Activated T-helper 2 cell treated with anti-CD3 and anti-CD28 coated beads, Interferon-gamma antibody, Interleukin-2, Interleukin-4, amounts not matched to agents 10 μg/mL and 5 μg/mL and 100 μg/mL, durations not matched to agents 14 hours and 24 hours and 36 hours (primary cell): ENCODE results near the gene SMARCA4. TPM values are rescaled to one million over a fixed set of nuclear protein-coding genes. Genes with fewer than 3 reads are reported as not detected.
"Not testable (repeated sequence)": the region's sequence is repeated elsewhere in the genome, so short reads cannot be mapped to it uniquely, and the experiment has no call there.

Experiments used
- DNase-seq: peaks from one replicate; pipeline ENCODE4 v3.0.0; 2021; ENCODE audit warnings: low spot score
- H3K27ac Mint-ChIP-seq: one replicate; pipeline ENCODE4 v1.8.0; 2021; ENCODE audit warnings: mixed read lengths
- H3K27me3 Mint-ChIP-seq: one replicate; pipeline ENCODE4 v1.8.0; 2021; ENCODE audit warnings: low read depth, mixed read lengths
- H3K36me3 Mint-ChIP-seq: one replicate; pipeline ENCODE4 v1.8.0; 2021; ENCODE audit warnings: low read depth, mixed read lengths
- H3K4me1 Mint-ChIP-seq: one replicate; pipeline ENCODE4 v1.8.0; 2021; ENCODE audit warnings: low read depth, mixed read lengths
- H3K4me3 Mint-ChIP-seq: one replicate; pipeline ENCODE4 v1.8.0; 2021; ENCODE audit warnings: low read depth, mild to moderate bottlenecking, moderate library complexity, mixed read lengths
- H3K9me3 Mint-ChIP-seq: one replicate; pipeline ENCODE4 v1.8.0; 2021; ENCODE audit warnings: mixed read lengths
- intact Hi-C: fragments of 100-400 bp; cut with micrococcal nuclease; formaldehyde crosslinking; loops from one replicate; pipeline ENCODE4 v1.15.1; 2023
- total RNA-seq: library from RNA; stranded (reverse); gene quantifications from 2 replicates; pipeline ENCODE4 v1.2.3, GENCODE V29; 2022

SMARCA4 gene
- total RNA-seq, 1 donor from 2014 or later, result 149 TPM

- Mint-ChIP-seq H3K36me3 (peaks cover 46% of the 10 kb centered on the region), H3K4me1 (peaks cover 37% of the 10 kb centered on the region)
These were observed 129.1 kb downstream of the SMARCA4 start for GRCh38 chr19:11090014-11090263.

GRCh38 chr19:11090264-11090996 is 129.6 kb downstream of the SMARCA4 start:
- H3K36me3 Mint-ChIP-seq, result peaks cover 49% of the 10 kb centered on the region
- intact Hi-C loops, result loop anchor here (2.0 to 5.0 kb wide), 3 partner anchors 128 to 1632 kb away; partner anchors contain the start of genes ODAD3, PRKCSH and TNPO2
- DNase-seq, result peak; percentile 98
- H3K4me3 Mint-ChIP-seq, result peak overlapping the region; percentile 97
- no peaks in the 10 kb centered on the region for H3K27me3 Mint-ChIP-seq
- H3K4me1 Mint-ChIP-seq, result peaks cover 39% of the 10 kb centered on the region
- H3K9me3 Mint-ChIP-seq, result no peaks in the 10 kb centered on the region
- H3K27ac Mint-ChIP-seq, result peak overlapping the region; percentile 99

More at GRCh38 chr19:11090014-11090263, 129.1 kb downstream of the SMARCA4 start:
- Mint-ChIP-seq H3K4me3 (peak overlapping the region; percentile 97), H3K27ac (peak overlapping the region; percentile 99)
- not testable (repeated sequence) for H3K27me3 Mint-ChIP-seq, DNase-seq, H3K9me3 Mint-ChIP-seq
- intact Hi-C loops, result loop anchor here (2.0 to 5.0 kb wide), 3 partner anchors 127 to 1632 kb away; partner anchors contain the start of genes ODAD3, PRKCSH and TNPO2

GRCh38 chr19:11090997-11091702 is 130.3 kb downstream of the SMARCA4 start:
- peaks cover under 1% of the 10 kb centered on the region for H3K9me3 Mint-ChIP-seq
- no peak for DNase-seq
- intact Hi-C loops, result loop anchor here (2.0 to 5.0 kb wide), 3 partner anchors 128 to 1631 kb away; partner anchors contain the start of genes ODAD3, PRKCSH and TNPO2
- H3K4me1 Mint-ChIP-seq, result peaks cover 44% of the 10 kb centered on the region
- H3K36me3 Mint-ChIP-seq, result peaks cover 55% of the 10 kb centered on the region
- peak overlapping the region; percentile 93 for H3K27ac Mint-ChIP-seq
- H3K4me3 Mint-ChIP-seq, result peak overlapping the region; percentile 97
- no peaks in the 10 kb centered on the region for H3K27me3 Mint-ChIP-seq

GRCh38 chr19:11091703-11092153 is 130.9 kb downstream of the SMARCA4 start:
- peaks cover 49% of the 10 kb centered on the region for H3K4me1 Mint-ChIP-seq

GRCh38 chr19:11092181-11092538 is 131.3 kb downstream of the SMARCA4 start:
- DNase-seq, result peak; percentile 46
- H3K27me3 Mint-ChIP-seq, result no peaks in the 10 kb centered on the region
- intact Hi-C loops, result loop anchor here (5.0 kb wide), 1 partner anchor 1630 kb away; the partner anchor contains the start of gene TNPO2
- H3K36me3 Mint-ChIP-seq, result peaks cover 64% of the 10 kb centered on the region
- peak overlapping the region; percentile 93 for H3K27ac Mint-ChIP-seq
- peaks cover 50% of the 10 kb centered on the region for H3K4me1 Mint-ChIP-seq
- peaks cover 4% of the 10 kb centered on the region for H3K9me3 Mint-ChIP-seq
- peak overlapping the region; percentile 97 for H3K4me3 Mint-ChIP-seq

More at GRCh38 chr19:11091703-11092153, 130.9 kb downstream of the SMARCA4 start:
- Mint-ChIP-seq H3K4me3 (peak overlapping the region; percentile 97), H3K27ac (peak overlapping the region; percentile 93), H3K36me3 (peaks cover 61% of the 10 kb centered on the region), H3K9me3 (peaks cover 4% of the 10 kb centered on the region), H3K27me3 (no peaks in the 10 kb centered on the region)
- peak; percentile 57 for DNase-seq
- intact Hi-C loops, result loop anchor here (2.0 to 5.0 kb wide), 3 partner anchors 129 to 1631 kb away; partner anchors contain the start of genes ODAD3, PRKCSH and TNPO2

- intact Hi-C loops, result loop anchor here (5.0 kb wide), 1 partner anchor 1629 kb away; the partner anchor contains the start of gene TNPO2
- H3K27me3 Mint-ChIP-seq, result no peaks in the 10 kb centered on the region
- H3K9me3 Mint-ChIP-seq, result peaks cover 4% of the 10 kb centered on the region
- peaks cover 47% of the 10 kb centered on the region for H3K4me1 Mint-ChIP-seq
- H3K27ac Mint-ChIP-seq, result peak overlapping the region; percentile 93
- peaks cover 74% of the 10 kb centered on the region for H3K36me3 Mint-ChIP-seq
- peak overlapping the region; percentile 97 for H3K4me3 Mint-ChIP-seq
- DNase-seq, result no peak
These were observed 132.9 kb downstream of the SMARCA4 start for GRCh38 chr19:11093689-11094238.

- peaks cover 47% of the 10 kb centered on the region for H3K4me1 Mint-ChIP-seq
- intact Hi-C loops, result loop anchor here (5.0 kb wide), 1 partner anchor 1628 kb away; the partner anchor contains the start of gene TNPO2
- H3K9me3 Mint-ChIP-seq, result peaks cover 4% of the 10 kb centered on the region
- DNase-seq, result no peak
- peak overlapping the region; percentile 91 for H3K27ac Mint-ChIP-seq
- H3K36me3 Mint-ChIP-seq, result peaks cover 77% of the 10 kb centered on the region
- peak overlapping the region; percentile 69 for H3K4me3 Mint-ChIP-seq
- H3K27me3 Mint-ChIP-seq, result no peaks in the 10 kb centered on the region
These were observed 133.7 kb downstream of the SMARCA4 start for GRCh38 chr19:11094520-11094894.

GRCh38 chr19:11096210-11096841 is 135.5 kb downstream of the SMARCA4 start:
- Mint-ChIP-seq H3K36me3 (peaks cover 83% of the 10 kb centered on the region), H3K4me3 (peak overlapping the region; percentile 69), H3K27me3 (no peaks in the 10 kb centered on the region), H3K9me3 (peaks cover 4% of the 10 kb centered on the region), H3K27ac (peak overlapping the region; percentile 91), H3K4me1 (peaks cover 51% of the 10 kb centered on the region)
- intact Hi-C loops, result loop anchor here (5.0 kb wide), 1 partner anchor 59 kb away; no protein-coding TSS in a partner anchor
- DNase-seq, result peak; percentile 40

GRCh38 chr19:11097367-11097766 is 136.5 kb downstream of the SMARCA4 start:
- DNase-seq, H3K27ac Mint-ChIP-seq, H3K9me3 Mint-ChIP-seq, H3K4me3 Mint-ChIP-seq, H3K27me3 Mint-ChIP-seq: not testable (repeated sequence)
- peaks cover 78% of the 10 kb centered on the region for H3K36me3 Mint-ChIP-seq
- intact Hi-C loops, result loop anchor here (5.0 kb wide), 1 partner anchor 60 kb away; no protein-coding TSS in a partner anchor
- peaks cover 45% of the 10 kb centered on the region for H3K4me1 Mint-ChIP-seq

- Mint-ChIP-seq H3K36me3 (peaks cover 78% of the 10 kb centered on the region), H3K9me3 (peaks cover 4% of the 10 kb centered on the region), H3K4me3 (no peak overlapping the region), H3K27me3 (no peaks in the 10 kb centered on the region), H3K27ac (no peak overlapping the region), H3K4me1 (peaks cover 39% of the 10 kb centered on the region)
- intact Hi-C loops, result loop anchor here (5.0 kb wide), 1 partner anchor 61 kb away; no protein-coding TSS in a partner anchor
- DNase-seq, result no peak
These were observed 137.5 kb downstream of the SMARCA4 start for GRCh38 chr19:11098327-11098726.

- Mint-ChIP-seq H3K4me3 (no peak overlapping the region), H3K4me1 (peaks cover 36% of the 10 kb centered on the region), H3K9me3 (peaks cover 4% of the 10 kb centered on the region), H3K27ac (peak overlapping the region; percentile 65), H3K27me3 (no peaks in the 10 kb centered on the region), H3K36me3 (peaks cover 78% of the 10 kb centered on the region)
- intact Hi-C loops, result loop anchor here (5.0 kb wide), 1 partner anchor 62 kb away; no protein-coding TSS in a partner anchor
- no peak for DNase-seq
These were observed 138.0 kb downstream of the SMARCA4 start for GRCh38 chr19:11098861-11099260.

- Mint-ChIP-seq H3K36me3 (peaks cover 75% of the 10 kb centered on the region), H3K4me1 (peaks cover 27% of the 10 kb centered on the region), H3K27ac (peak overlapping the region; percentile 49)
These were observed 139.2 kb downstream of the SMARCA4 start for GRCh38 chr19:11100049-11100448.

More at GRCh38 chr19:11100049-11100448, 139.2 kb downstream of the SMARCA4 start:
- H3K9me3 Mint-ChIP-seq, result peaks cover 4% of the 10 kb centered on the region
- H3K4me3 Mint-ChIP-seq, result no peak overlapping the region
- DNase-seq, result no peak
- no peaks in the 10 kb centered on the region for H3K27me3 Mint-ChIP-seq
- intact Hi-C loops, result no loop called here
